HL-60 (cell line): ENCODE results near the gene ARHGAP26.

Experiments used
- DNase-seq, 2 experiments: peaks; one replicate each; pipeline ENCODE4 v3.0.0-alpha.2; 2010 to 2020; ENCODE audit warnings: low read depth in 1 of 2, low spot score in 1 of 2
- H3K27ac ChIP-seq: fragments of 250-450 bp; sonication (Bioruptor Pico); replicated peaks from 2 replicates; pipeline ENCODE4 v1.5.1; 2020; ENCODE audit warnings: mild to moderate bottlenecking, moderate library complexity
- H3K27me3 ChIP-seq: fragments of 250-450 bp; sonication (Bioruptor Pico); 2 replicates; pipeline ENCODE4 v1.5.1; 2021; ENCODE audit warnings: mild to moderate bottlenecking, moderate library complexity; ENCODE audit not compliant: insufficient read depth, poor library complexity, severe bottlenecking
- H3K4me3 ChIP-seq: replicated peaks from 2 replicates; pipeline ENCODE4 v1.5.1; 2011; ENCODE audit warnings: mild to moderate bottlenecking, control low read depth, low read length; ENCODE audit not compliant: insufficient read depth
- CTCF ChIP-seq: IDR thresholded peaks from one replicate; pipeline ENCODE4 v1.5.1; 2011; ENCODE audit warnings: low read length, control low read depth, inconsistent platforms; ENCODE audit not compliant: insufficient read depth
- GABPA ChIP-seq: IDR thresholded peaks from 2 replicates; pipeline ENCODE4 v1.6.1; 2012; ENCODE audit warnings: low read depth
- POLR2AphosphoS5 ChIP-seq: IDR thresholded peaks from 2 replicates; pipeline ENCODE4 v1.6.1; 2012; ENCODE audit warnings: low read depth
- REST ChIP-seq: IDR thresholded peaks from 2 replicates; pipeline ENCODE4 v1.6.1; 2012; ENCODE audit warnings: low read depth; ENCODE audit not compliant: insufficient replicate concordance
- SPI1 ChIP-seq: IDR thresholded peaks from 2 replicates; pipeline ENCODE4 v1.6.1; 2012; ENCODE audit warnings: low read depth, mild to moderate bottlenecking, borderline replicate concordance

ARHGAP26 gene

DNA sequence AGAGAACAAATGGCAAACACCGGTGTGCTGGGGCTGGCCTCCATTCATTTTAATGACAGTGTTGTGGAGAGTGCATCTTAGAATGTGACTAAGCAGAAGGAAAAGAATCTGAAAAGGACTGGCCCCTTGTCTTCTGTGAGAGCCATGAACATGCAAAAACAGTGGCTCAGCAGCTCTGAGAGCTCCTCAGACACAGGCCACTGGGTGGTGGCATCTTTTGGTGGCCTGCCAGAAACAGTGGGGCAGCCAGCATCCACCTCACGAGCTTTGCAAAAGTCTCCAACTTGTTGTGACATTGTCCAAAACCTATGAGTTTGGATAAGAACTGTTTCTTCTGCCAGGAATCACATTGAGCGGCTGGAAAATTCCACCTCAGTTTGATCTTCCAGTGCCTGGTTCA, 399.9 kb downstream of the ARHGAP26 start:
- no peak overlapping the region for H3K27ac ChIP-seq
- no peak for DNase-seq
- no peak for TF ChIP-seq REST
- no peak for TF ChIP-seq CTCF
- no peak for TF ChIP-seq GABPA
- no peak for TF ChIP-seq SPI1
- TF ChIP-seq POLR2AphosphoS5, result no peak
- H3K4me3 ChIP-seq, result no peak overlapping the region
- no peaks in the 10 kb centered on the region for H3K27me3 ChIP-seq

- DNase-seq, result no peak
- Histone ChIP-seq H3K4me3 (no peak overlapping the region), H3K27me3 (no peaks in the 10 kb centered on the region), H3K27ac (no peak overlapping the region)
- TF ChIP-seq GABPA, result no peak
- no peak for TF ChIP-seq POLR2AphosphoS5
- TF ChIP-seq REST, result no peak
- no peak for TF ChIP-seq SPI1
- no peak for TF ChIP-seq CTCF
Measured at GRCh38 chr5:143170977-143171376, 400.8 kb downstream of the ARHGAP26 start.

DNA sequence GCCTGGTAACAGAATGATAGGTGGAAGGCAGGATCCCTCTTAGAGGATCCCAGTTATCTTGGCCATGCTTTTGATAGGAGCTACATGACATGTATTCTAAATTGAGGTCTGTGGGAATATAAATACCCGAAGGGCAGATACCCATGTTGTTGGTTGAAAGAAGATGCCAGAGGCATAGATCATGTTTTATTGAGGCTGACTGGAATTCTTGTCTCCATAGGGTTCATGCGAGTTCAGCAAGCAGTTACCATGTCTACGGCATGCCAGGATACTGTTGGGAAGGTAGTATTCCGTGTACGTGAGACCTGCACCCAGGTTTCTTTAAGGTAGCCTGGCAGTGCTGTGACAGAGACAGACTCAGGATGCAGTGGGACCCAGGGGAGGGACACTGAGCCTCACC, 402.6 kb downstream of the ARHGAP26 start:
- Histone ChIP-seq H3K4me3 (no peak overlapping the region), H3K27me3 (no peaks in the 10 kb centered on the region), H3K27ac (no peak overlapping the region)
- TF ChIP-seq CTCF, result no peak
- no peak for TF ChIP-seq SPI1
- no peak for TF ChIP-seq REST
- TF ChIP-seq POLR2AphosphoS5, result no peak
- TF ChIP-seq GABPA, result no peak
- no peak for DNase-seq
